ENCODE data around the gene AGAP1. TPM values are rescaled to one million over a fixed set of nuclear protein-coding genes. Genes with fewer than 3 reads are reported as not detected.

The AGAP1 gene
- total and polyA plus RNA-seq, 2 donors (not counting 3 experiments of a cell fraction or from before 2014, with no cell fraction given) = 10.2 to 20.9 TPM

GRCh38 chr2:235860111-235860510, 366.3 kb downstream of the AGAP1 start:
- Histone ChIP-seq H3K27ac (ENCODE audit: insufficient read depth, low read depth, low read length) (peak overlapping the region; percentile 98), H2AFZ (ENCODE audit: low read depth, low read length) (peak overlapping the region; percentile 89), H3K27me3 (ENCODE audit: control insufficient read depth in 2 of 2, insufficient read depth in 2 of 2, low read length in 2 of 2) (no peaks in the 10 kb centered on the region), H3K9ac (replicated peaks; ENCODE audit: extremely low read depth, insufficient read depth, low read length) (peak overlapping the region; percentile 82), H3K36me3 (ENCODE audit: control insufficient read depth in 2 of 2, extremely low read depth in 1 of 2, insufficient read depth in 2 of 2, low read length in 2 of 2) (no peaks in the 10 kb centered on the region), H3K9me3 (replicated peaks; ENCODE audit: control insufficient read depth, insufficient read depth, low read length) (no peaks in the 10 kb centered on the region), H3K79me2 (ENCODE audit: control insufficient read depth, insufficient read depth, low read length) (no peaks in the 10 kb centered on the region), H4K20me1 (replicated peaks; ENCODE audit: control insufficient read depth, extremely low read depth, insufficient read depth, low read length) (no peaks in the 10 kb centered on the region), H3K9me1 (replicated peaks; ENCODE audit: control insufficient read depth, extremely low read depth, insufficient read depth, low read length) (no peaks in the 10 kb centered on the region), H3K4me2 (ENCODE audit: insufficient read depth, low read length) (peak overlapping the region; percentile 86), H3K4me1 (ENCODE audit: control insufficient read depth, extremely low read depth, insufficient read depth, low read length) (peaks cover 46% of the 10 kb centered on the region), H3K4me3 (replicated peaks in 1 of 3; ENCODE audit: insufficient read depth in 1 of 3, low read depth in 1 of 3, low read length in 3 of 3) (peak overlapping the region in 1 of 3 experiments; percentile 29)
- peak; percentile 95 for FAIRE-seq
- intact Hi-C loops (cut with micrococcal nuclease) (loop anchor here (1.0 to 2.0 kb wide), 4 partner anchors 41 to 320 kb away; partner anchors contain the start of gene GBX2), dilution Hi-C loops (cut with MboI; ENCODE audit: extremely low pct_ligation_motif_present, low sequenced_read_pairs) (no loop called here)
- ChIA-PET POLR2A (interaction anchor here (1.4 kb wide), 1 partner anchor 319 kb away, joined by 4 read pairs; no protein-coding TSS in a partner anchor), CTCF (interaction anchor here (0.9 to 2.7 kb wide), 12 partner anchors 9 to 1812 kb away, joined by 3 to 12 read pairs (median 5); no protein-coding TSS in a partner anchor)
- peak; percentile 77 for DNase-seq (ENCODE audit: low read depth, low spot score)
- TF ChIP-seq EZH2 (IDR thresholded peaks at IDR 0.05; ENCODE audit: borderline replicate concordance, low read depth, low read length, severe bottlenecking) (no peak), JUN (IDR thresholded peaks at IDR 0.05; ENCODE audit: borderline replicate concordance, insufficient read depth, insufficient read length, low read depth) (peak; percentile 68)
- no TSS peak for BruUV-seq (replicated peaks)

GRCh38 chr2:235860871-235861270, 367.0 kb downstream of the AGAP1 start:
- no TSS peak for BruUV-seq (replicated peaks)
- Histone ChIP-seq H3K9ac (replicated peaks; ENCODE audit: extremely low read depth, insufficient read depth, low read length) (no peak overlapping the region), H3K4me3 (replicated peaks in 1 of 3; ENCODE audit: insufficient read depth in 1 of 3, low read depth in 1 of 3, low read length in 3 of 3) (no peak overlapping the region), H3K27ac (ENCODE audit: insufficient read depth, low read depth, low read length) (peak overlapping the region; percentile 98), H3K27me3 (ENCODE audit: control insufficient read depth in 2 of 2, insufficient read depth in 2 of 2, low read length in 2 of 2) (no peaks in the 10 kb centered on the region), H3K36me3 (ENCODE audit: control insufficient read depth in 2 of 2, extremely low read depth in 1 of 2, insufficient read depth in 2 of 2, low read length in 2 of 2) (no peaks in the 10 kb centered on the region), H3K4me1 (ENCODE audit: control insufficient read depth, extremely low read depth, insufficient read depth, low read length) (peaks cover 48% of the 10 kb centered on the region), H3K9me3 (replicated peaks; ENCODE audit: control insufficient read depth, insufficient read depth, low read length) (no peaks in the 10 kb centered on the region), H3K79me2 (ENCODE audit: control insufficient read depth, insufficient read depth, low read length) (no peaks in the 10 kb centered on the region), H2AFZ (ENCODE audit: low read depth, low read length) (no peak overlapping the region), H3K4me2 (ENCODE audit: insufficient read depth, low read length) (peak overlapping the region; percentile 86), H4K20me1 (replicated peaks; ENCODE audit: control insufficient read depth, extremely low read depth, insufficient read depth, low read length) (no peaks in the 10 kb centered on the region), H3K9me1 (replicated peaks; ENCODE audit: control insufficient read depth, extremely low read depth, insufficient read depth, low read length) (no peaks in the 10 kb centered on the region)
- DNase-seq (ENCODE audit: low read depth, low spot score) (peak; percentile 56), FAIRE-seq (peak; percentile 66)
- CTCF ChIA-PET = interaction anchor here (1.3 to 2.7 kb wide), 4 partner anchors 10 to 315 kb away, joined by 4 to 12 read pairs (median 6); no protein-coding TSS in a partner anchor
- POLR2A ChIA-PET = interaction anchor here (1.4 kb wide), 1 partner anchor 319 kb away, joined by 4 read pairs; no protein-coding TSS in a partner anchor
- intact Hi-C loops (cut with micrococcal nuclease) = loop anchor here (1.0 to 2.0 kb wide), 4 partner anchors 40 to 319 kb away; partner anchors contain the start of gene GBX2
- TF ChIP-seq JUN (IDR thresholded peaks at IDR 0.05; ENCODE audit: borderline replicate concordance, insufficient read depth, insufficient read length, low read depth) (peak; percentile 16), EZH2 (IDR thresholded peaks at IDR 0.05; ENCODE audit: borderline replicate concordance, low read depth, low read length, severe bottlenecking) (no peak), FOS (IDR thresholded peaks at IDR 0.05; ENCODE audit: borderline replicate concordance, insufficient read depth, low read length) (peak; percentile 40), POLR2A (IDR thresholded peaks at IDR 0.05; ENCODE audit: low read depth, low read length) (peak; percentile 20), MAX (IDR thresholded peaks at IDR 0.05; ENCODE audit: insufficient read depth, insufficient read length) (no peak)
- dilution Hi-C loops (cut with MboI; ENCODE audit: extremely low pct_ligation_motif_present, low sequenced_read_pairs) = no loop called here

Data from endothelial cell of umbilical vein (primary cell).